H9 (cell line): ENCODE measurements around the gene TMOD1. TPM values are rescaled to one million over a fixed set of nuclear protein-coding genes. Genes with fewer than 3 reads are reported as not detected.

Source experiments
- DNase-seq: peaks from one replicate; pipeline ENCODE4 v3.0.0-alpha.2; 2017
- H2AFZ ChIP-seq: one replicate; pipeline ENCODE4 v1.6.1; 2013; ENCODE audit warnings: mild to moderate bottlenecking, low read length, control low read depth, moderate library complexity
- H2AK5ac ChIP-seq: 2 replicates; pipeline ENCODE4 v1.6.1; 2013; ENCODE audit warnings: low read length, control low read depth, mixed read lengths; ENCODE audit not compliant: insufficient read length
- H2BK120ac ChIP-seq: one replicate; pipeline ENCODE4 v1.6.1; 2013; ENCODE audit warnings: low read depth, mild to moderate bottlenecking, low read length, control low read depth, inconsistent platforms; ENCODE audit not compliant: poor library complexity, severe bottlenecking
- H2BK12ac ChIP-seq: 2 replicates; pipeline ENCODE4 v1.6.1; 2013; ENCODE audit warnings: low read length, control low read depth, mixed read lengths, low read depth; ENCODE audit not compliant: insufficient read length
- H2BK15ac ChIP-seq: 2 replicates; pipeline ENCODE4 v1.6.1; 2013; ENCODE audit warnings: low read depth, low read length, control low read depth
- H2BK20ac ChIP-seq: one replicate; pipeline ENCODE4 v1.6.1; 2013; ENCODE audit warnings: low read depth, mild to moderate bottlenecking, low read length, control low read depth, inconsistent platforms; ENCODE audit not compliant: poor library complexity, severe bottlenecking
- H2BK5ac ChIP-seq: 2 replicates; pipeline ENCODE4 v1.6.1; 2013; ENCODE audit warnings: low read length, control low read depth, mixed read lengths; ENCODE audit not compliant: insufficient read length
- H3K14ac ChIP-seq: 2 replicates; pipeline ENCODE4 v1.6.1; 2013; ENCODE audit warnings: low read length, control low read depth; ENCODE audit not compliant: insufficient read depth
- H3K18ac ChIP-seq: 2 replicates; pipeline ENCODE4 v1.6.1; 2013; ENCODE audit warnings: low read depth, mild to moderate bottlenecking, mixed read lengths, low read length, control low read depth; ENCODE audit not compliant: insufficient read length
- H3K23ac ChIP-seq: 2 replicates; pipeline ENCODE4 v1.6.1; 2013; ENCODE audit warnings: low read length, control low read depth, mixed read lengths, low read depth; ENCODE audit not compliant: insufficient read length
- H3K23me2 ChIP-seq: 2 replicates; pipeline ENCODE4 v1.6.1; 2013; ENCODE audit warnings: low read depth, mild to moderate bottlenecking, mixed read lengths, low read length, control low read depth; ENCODE audit not compliant: insufficient read length, poor library complexity, severe bottlenecking
- H3K27ac ChIP-seq: 2 replicates; pipeline ENCODE4 v1.5.1; 2013; ENCODE audit warnings: low read length, control low read depth, mixed read lengths, low read depth; ENCODE audit not compliant: insufficient read length
- H3K27me3 ChIP-seq: 2 replicates; pipeline ENCODE4 v1.6.1; 2013; ENCODE audit warnings: low read length, control low read depth, inconsistent platforms; ENCODE audit not compliant: insufficient read depth
- H3K4ac ChIP-seq: 2 replicates; pipeline ENCODE4 v1.6.1; 2013; ENCODE audit warnings: low read depth, mild to moderate bottlenecking, control low read depth, inconsistent platforms, low read length, moderate library complexity
- H3K4me1 ChIP-seq: 2 replicates; pipeline ENCODE4 v1.6.1; 2013; ENCODE audit warnings: low read length, control low read depth, inconsistent platforms; ENCODE audit not compliant: insufficient read depth
- H3K4me2 ChIP-seq: 2 replicates; pipeline ENCODE4 v1.6.1; 2013; ENCODE audit warnings: low read length, control low read depth, mixed read lengths; ENCODE audit not compliant: insufficient read length, insufficient read depth
- H3K56ac ChIP-seq: 2 replicates; pipeline ENCODE4 v1.6.1; 2013; ENCODE audit warnings: low read depth, mild to moderate bottlenecking, mixed read lengths, low read length, control low read depth; ENCODE audit not compliant: insufficient read length
- H3K79me1 ChIP-seq: 2 replicates; pipeline ENCODE4 v1.6.1; 2013; ENCODE audit warnings: low read depth, mild to moderate bottlenecking, moderate library complexity, low read length, control low read depth, inconsistent platforms; ENCODE audit not compliant: insufficient read depth, poor library complexity, severe bottlenecking
- H3K79me2 ChIP-seq: 2 replicates; pipeline ENCODE4 v1.6.1; 2013; ENCODE audit warnings: low read length, control low read depth, inconsistent platforms; ENCODE audit not compliant: insufficient read depth
- H3K9ac ChIP-seq: 2 replicates; pipeline ENCODE4 v1.6.1; 2013; ENCODE audit warnings: low read length, control low read depth, mixed read lengths; ENCODE audit not compliant: insufficient read length; ENCODE audit errors: extremely low read depth
- H3K9me3 ChIP-seq: one replicate; pipeline ENCODE4 v1.6.1; 2013; ENCODE audit warnings: low read depth, low read length, inconsistent platforms; ENCODE audit not compliant: control insufficient read depth
- H3T11ph ChIP-seq: one replicate; pipeline ENCODE4 v1.6.1; 2013; ENCODE audit warnings: mild to moderate bottlenecking, low read length, control low read depth, inconsistent platforms
- H4K20me1 ChIP-seq: one replicate; pipeline ENCODE4 v1.6.1; 2013; ENCODE audit not compliant: control insufficient read depth, insufficient read length, insufficient read depth
- H4K5ac ChIP-seq: 2 replicates; pipeline ENCODE4 v1.6.1; 2013; ENCODE audit warnings: low read depth, mild to moderate bottlenecking, mixed read lengths, low read length, control low read depth; ENCODE audit not compliant: insufficient read length
- H4K8ac ChIP-seq: replicated peaks from 2 replicates; pipeline ENCODE4 v1.6.1; 2013; ENCODE audit warnings: low read length, control low read depth, mixed read lengths, low read depth; ENCODE audit not compliant: insufficient read length
- H4K91ac ChIP-seq: 2 replicates; pipeline ENCODE4 v1.6.1; 2013; ENCODE audit warnings: low read depth, mild to moderate bottlenecking, moderate library complexity, mixed read lengths, low read length, control low read depth; ENCODE audit not compliant: insufficient read length
- H3K27ac Mint-ChIP-seq, 3 experiments: 2 replicates in 2 of 3; 3 replicates in 1 of 3; pipeline ENCODE4 v1.8.0; 2020 to 2021; ENCODE audit warnings: mixed read lengths in 3 of 3, mild to moderate bottlenecking in 1 of 3, moderate library complexity in 1 of 3
- H3K27me3 Mint-ChIP-seq: 2 replicates; pipeline ENCODE4 v1.8.0; 2021; ENCODE audit warnings: low read depth, mild to moderate bottlenecking, moderate library complexity, mixed read lengths
- H3K36me3 Mint-ChIP-seq, 3 experiments: 2 replicates in 2 of 3; 3 replicates in 1 of 3; pipeline ENCODE4 v1.8.0; 2020 to 2021; ENCODE audit warnings: low read depth in 3 of 3, mixed read lengths in 3 of 3; ENCODE audit not compliant: insufficient read depth in 1 of 3
- H3K4me1 Mint-ChIP-seq, 2 experiments: 2 replicates each; pipeline ENCODE4 v1.8.0; 2020; ENCODE audit warnings: mixed read lengths in 2 of 2
- H3K4me3 Mint-ChIP-seq, 2 experiments: 2 replicates in 1 of 2; 3 replicates in 1 of 2; pipeline ENCODE4 v1.8.0; 2020 to 2021; ENCODE audit warnings: mild to moderate bottlenecking in 2 of 2, mixed read lengths in 2 of 2, moderate library complexity in 1 of 2
- H3K9me3 Mint-ChIP-seq, 2 experiments: 2 replicates in 1 of 2; 3 replicates in 1 of 2; pipeline ENCODE4 v1.8.0; 2020; ENCODE audit warnings: mild to moderate bottlenecking in 2 of 2, mixed read lengths in 2 of 2, moderate library complexity in 1 of 2
- CTCF ChIP-seq: fragments of 200-600 bp; sonication (generic); conservative IDR thresholded peaks from 3 replicates; pipeline ENCODE4 v1.8.0; 2021; ENCODE audit warnings: antibody characterized with exemption, mild to moderate bottlenecking
- WGBS: extraction: QIAGEN DNeasy Blood & Tissue Kit; methylation state at CpG from one replicate; pipeline ENCODE4 v1.1.7; 2013; ENCODE audit warnings: missing lambda C conversion rate, low lambda C conversion rate, mixed read lengths; ENCODE audit not compliant: insufficient read length; ENCODE audit errors: extremely low coverage; 5-methylcytosine and 5-hydroxymethylcytosine counted together
- total RNA-seq: library from RNA; stranded (reverse); gene quantifications from 2 replicates; pipeline ENCODE4 v1.2.1, GENCODE V29; 2021

TMOD1 gene
- total RNA-seq, 1 experiment from 2014 or later = 0.98 TPM

DNA sequence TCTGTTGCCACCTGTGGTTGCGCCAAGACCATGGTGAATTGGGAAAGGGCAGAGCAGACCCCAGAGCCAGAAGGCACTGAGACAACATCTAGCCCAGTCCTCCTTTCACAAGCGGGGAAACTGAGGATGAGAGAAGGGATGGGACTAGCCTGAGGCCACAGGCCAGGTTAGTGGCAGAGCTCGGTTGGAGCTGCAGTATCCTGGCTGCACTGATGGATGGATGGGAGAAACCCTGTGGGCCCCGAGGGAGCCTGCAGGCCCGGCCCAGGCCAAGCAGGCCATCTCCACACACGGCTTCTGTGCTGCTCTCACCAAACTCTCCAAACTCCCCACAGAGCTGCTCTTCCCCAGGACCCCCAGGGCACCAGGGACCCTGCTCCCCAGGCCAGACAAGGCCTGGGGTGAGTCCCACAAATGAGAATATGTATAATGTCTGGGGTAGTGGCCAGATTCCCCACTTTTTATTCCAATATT is 71.5 kb downstream of the TMOD1 start:
- no peak for DNase-seq
- Histone ChIP-seq H4K8ac (no peak overlapping the region), H4K5ac (no peak overlapping the region), H3K79me2 (no peaks in the 10 kb centered on the region), H3K9ac (no peak overlapping the region), H3K18ac (no peak overlapping the region), H2BK15ac (no peak overlapping the region), H2BK20ac (no peak overlapping the region), H2AK5ac (no peak overlapping the region), H3K79me1 (no peaks in the 10 kb centered on the region), H3K9me3 (no peaks in the 10 kb centered on the region), H2BK120ac (no peak overlapping the region), H4K91ac (no peak overlapping the region), H3K14ac (no peak overlapping the region), H2BK12ac (no peak overlapping the region), H3T11ph (no peak overlapping the region), H3K23me2 (no peaks in the 10 kb centered on the region), H3K4ac (no peak overlapping the region), H3K27ac (no peak overlapping the region), H3K4me1 (no peaks in the 10 kb centered on the region), H2BK5ac (no peak overlapping the region), H3K56ac (no peak overlapping the region), H3K27me3 (no peaks in the 10 kb centered on the region; the same call in 1 of the 2 replicates), H3K23ac (no peak overlapping the region), H2AFZ (no peak overlapping the region), H4K20me1 (no peaks in the 10 kb centered on the region), H3K4me2 (no peak overlapping the region)
- Mint-ChIP-seq H3K27me3 (peaks cover 6% of the 10 kb centered on the region), H3K4me3 (no peak overlapping the region), H3K27ac (no peak overlapping the region; a peak in 1 of 7 replicates), H3K36me3 (no peaks in the 10 kb centered on the region; a peak in 1 of 7 replicates), H3K4me1 (no peaks in the 10 kb centered on the region; a peak in 1 of 4 replicates), H3K9me3 (no peaks in the 10 kb centered on the region; a peak in 1 of 5 replicates)
- WGBS = no CpG with 5 or more reads among the region's 6 CpGs
- no peak for TF ChIP-seq CTCF
